HG03521 (cell line): Measurements from ENCODE around the gene POFUT2.
"Not testable (repeated sequence)": the region's sequence is repeated elsewhere in the genome, so short reads cannot be mapped to it uniquely, and the experiment has no call there.

Experiments
- ATAC-seq: cut with Tn5 transposase; IDR thresholded peaks from one replicate; pipeline ENCODE4 v1.9.1; 2021; ENCODE audit warnings: mild to moderate bottlenecking, moderate library complexity; ENCODE audit not compliant: unreplicated experiment

The POFUT2 gene

GRCh38 chr21:45326891-45327440, 39.3 kb upstream of the POFUT2 start:
- no peak for ATAC-seq

- ATAC-seq: no peak
Observed at GRCh38 chr21:45326169-45326851, 38.6 kb upstream of the POFUT2 start.

GRCh38 chr21:45325206-45326168, 37.8 kb upstream of the POFUT2 start:
- ATAC-seq: no peak

DNA sequence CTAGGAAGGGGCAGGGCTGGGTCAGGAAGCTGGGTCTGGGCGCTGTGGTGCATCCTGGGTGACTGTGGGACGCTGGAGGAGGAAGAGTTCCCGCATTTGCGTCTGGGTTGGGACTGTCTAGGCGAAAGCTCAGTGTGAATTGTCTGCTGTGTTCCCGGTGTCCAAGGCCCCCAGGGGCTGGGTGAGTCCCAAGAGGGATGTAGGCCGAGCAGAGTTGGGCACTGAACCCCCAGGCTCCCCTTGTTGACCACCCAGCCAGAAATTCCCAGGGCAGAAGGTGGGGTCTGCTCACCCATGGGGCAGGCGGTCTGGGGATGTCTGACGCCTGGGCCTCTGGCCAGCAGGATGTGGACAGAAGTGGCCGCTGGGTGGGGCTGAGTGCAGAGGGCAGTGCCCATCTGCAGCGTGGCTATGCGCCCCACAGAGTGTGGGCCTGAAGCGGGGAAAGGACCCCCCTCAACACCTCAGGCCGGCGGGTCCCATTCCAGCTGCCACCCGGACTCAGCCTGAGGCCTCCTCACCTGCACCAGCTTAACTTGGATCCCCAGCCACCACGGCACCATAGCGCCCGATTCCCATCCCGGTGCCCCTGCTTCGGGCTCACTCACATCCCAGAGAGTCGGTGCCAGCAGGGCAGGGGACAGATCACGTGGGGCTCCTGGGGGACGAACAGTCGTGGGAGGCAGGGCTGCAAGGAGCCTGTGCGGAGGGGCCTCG, 37.0 kb upstream of the POFUT2 start:
- no peak for ATAC-seq

DNA sequence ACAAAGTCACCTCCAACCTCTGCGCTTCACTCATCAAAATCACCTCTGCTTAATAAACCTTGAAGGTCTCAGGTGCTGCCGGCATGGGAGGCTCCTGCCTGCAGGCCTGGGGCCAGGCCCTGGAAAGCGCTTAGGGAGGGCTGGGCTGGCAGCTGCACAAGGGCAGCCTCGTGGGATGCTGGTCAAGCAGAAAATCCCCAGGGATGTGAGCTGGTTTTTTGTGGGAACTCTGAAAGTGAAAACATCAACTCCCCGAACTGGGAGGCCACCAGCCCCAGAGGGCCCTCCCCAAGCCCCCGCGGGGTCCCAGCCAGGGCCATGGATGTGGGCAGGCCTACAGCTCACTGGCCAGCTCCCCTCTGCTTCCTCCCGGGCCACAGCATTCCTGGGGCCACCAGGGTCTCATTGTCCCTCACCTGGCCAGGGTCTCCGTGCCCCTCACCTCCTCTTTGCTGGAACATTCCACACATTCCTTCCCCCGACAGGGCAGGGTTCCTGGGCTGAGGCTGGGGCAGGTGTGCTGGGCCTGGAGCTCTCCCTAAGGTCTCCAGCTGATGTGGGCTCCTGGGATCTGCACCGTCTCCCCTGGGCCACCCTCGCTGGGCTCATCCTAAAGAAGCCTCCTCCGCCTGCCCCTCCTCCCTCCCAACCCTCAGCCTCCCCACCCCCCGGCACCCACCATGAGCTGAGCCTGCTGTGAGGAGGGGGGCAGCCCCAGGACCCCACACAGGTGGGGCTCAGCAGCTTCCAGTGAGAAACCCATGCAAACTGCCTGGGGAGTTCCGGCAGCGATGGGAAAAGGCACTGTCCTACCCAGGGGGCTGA, 36.0 kb upstream of the POFUT2 start:
- no peak for ATAC-seq

- ATAC-seq: no peak
Observed at GRCh38 chr21:45322960-45323461, 35.3 kb upstream of the POFUT2 start.

GRCh38 chr21:45322231-45322959, 34.7 kb upstream of the POFUT2 start:
- no peak for ATAC-seq

GRCh38 chr21:45320261-45321025, 32.7 kb upstream of the POFUT2 start:
- ATAC-seq: no peak

DNA sequence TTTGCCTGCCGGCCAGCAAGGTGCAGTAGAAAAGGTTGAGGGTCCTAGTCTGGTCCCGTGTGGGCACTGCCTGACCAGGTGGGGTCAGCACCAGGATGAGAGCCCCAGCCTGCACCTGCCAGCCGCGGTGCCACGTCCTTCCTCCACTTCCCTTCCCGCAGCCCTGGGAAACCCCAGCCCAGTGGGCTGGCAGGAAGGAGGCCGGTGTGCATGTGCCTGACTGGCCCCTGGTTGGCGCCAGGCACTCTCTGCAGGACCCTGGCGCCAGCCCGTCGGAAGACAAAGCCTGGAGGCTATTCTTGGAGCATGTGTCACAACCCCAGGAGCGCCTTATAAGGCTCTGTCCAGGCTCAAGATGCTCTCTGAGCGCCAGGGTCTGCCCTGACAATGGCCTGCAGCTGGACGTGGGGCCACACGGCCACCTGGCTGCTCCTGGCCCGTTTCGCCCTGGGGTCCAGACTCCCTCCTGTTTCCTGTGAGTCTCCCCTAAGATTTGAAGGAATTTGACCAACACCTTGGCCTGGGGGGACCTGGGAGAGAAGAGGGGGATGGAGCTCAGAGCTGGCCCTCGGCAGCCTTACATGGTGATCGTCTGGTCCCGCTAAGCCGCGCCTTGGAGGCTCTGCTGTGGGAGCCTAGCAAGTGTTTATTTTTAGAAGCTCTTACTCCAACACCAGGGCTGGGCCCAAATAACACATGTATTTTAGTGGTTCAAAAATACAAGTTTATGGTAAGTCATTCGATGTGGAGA, 31.9 kb upstream of the POFUT2 start:
- no peak for ATAC-seq

GRCh38 chr21:45318556-45319404, 31.1 kb upstream of the POFUT2 start:
- ATAC-seq: no peak

DNA sequence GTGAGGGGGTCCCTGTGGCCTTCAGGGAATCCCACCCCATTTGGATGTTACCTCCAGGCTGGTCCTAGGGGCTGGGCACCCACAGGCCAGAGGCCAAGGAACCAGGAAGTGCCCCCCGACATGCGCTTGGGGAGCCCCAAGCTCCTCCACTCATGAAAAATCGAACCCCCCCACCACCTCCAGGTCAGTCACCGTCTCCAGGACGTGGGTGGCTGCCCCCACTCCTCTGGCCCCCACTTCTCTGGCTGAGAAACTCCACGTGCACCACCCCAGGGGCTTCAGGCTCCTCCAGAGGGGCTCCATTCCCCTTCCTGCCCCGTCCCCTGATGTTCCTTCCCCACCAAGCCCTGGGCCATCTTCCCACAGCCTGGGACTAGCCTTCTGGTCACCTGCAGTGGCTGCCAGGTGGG, 30.5 kb upstream of the POFUT2 start:
- no peak for ATAC-seq

DNA sequence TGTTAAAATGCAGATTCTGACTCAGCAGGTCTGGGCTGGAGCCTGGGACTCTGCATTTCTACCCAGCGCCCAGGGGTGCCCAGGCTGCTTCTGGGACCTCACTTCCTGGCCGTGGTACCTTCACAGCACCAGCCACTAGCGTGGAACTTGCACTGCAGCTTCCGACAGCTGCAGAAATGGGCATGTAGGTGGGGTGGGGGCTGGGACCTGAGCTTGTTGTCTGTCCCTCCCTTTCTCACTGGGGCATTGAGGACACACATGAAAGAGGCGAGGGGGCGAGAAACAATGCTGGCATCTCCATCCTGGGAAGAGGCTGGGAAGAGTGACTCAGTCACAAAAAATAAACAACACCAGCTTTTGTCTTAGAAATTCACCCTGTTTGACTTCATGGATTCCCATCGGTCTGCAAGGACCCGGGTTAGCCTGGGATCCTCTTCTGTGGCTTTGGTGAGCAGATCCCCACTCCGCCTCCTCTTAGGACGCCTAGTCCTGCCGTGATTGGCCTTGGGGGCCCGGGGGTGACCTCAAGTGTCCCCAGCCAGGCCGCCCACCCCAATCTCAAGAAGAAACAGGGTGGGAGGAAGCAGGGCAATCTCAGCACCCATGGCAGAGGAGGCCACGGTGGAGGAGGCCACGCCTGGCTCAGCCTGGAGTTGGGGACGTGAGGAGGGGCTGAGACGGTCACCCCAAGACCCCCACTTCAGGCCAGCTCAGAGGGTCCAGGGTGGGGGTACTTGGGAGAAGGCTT, 29.9 kb upstream of the POFUT2 start:
- no peak for ATAC-seq

GRCh38 chr21:45316871-45317397, 29.2 kb upstream of the POFUT2 start:
- ATAC-seq: no peak

GRCh38 chr21:45315676-45316470, 28.2 kb upstream of the POFUT2 start:
- ATAC-seq: not testable (repeated sequence)

- no peak for ATAC-seq
Observed at GRCh38 chr21:45313682-45314081, 26.0 kb upstream of the POFUT2 start.
